Transverse colon (tissue), 4 donors: ENCODE data around the gene ZNRD2. TPM values are rescaled to one million over a fixed set of nuclear protein-coding genes. Genes with fewer than 3 reads are reported as not detected.

Experiments
- DNase-seq: peaks from one replicate; pipeline ENCODE4 v3.0.0-alpha.2; 2019
- H3K27ac ChIP-seq, 4 donors: fragments of 200-600 bp; sonication (generic); 2 replicates each; pipeline ENCODE4 v1.5.1; 2016 to 2018; ENCODE audit warnings: inconsistent platforms in 4 of 4
- H3K27me3 ChIP-seq: fragments of 200-600 bp; sonication (generic); 2 replicates; pipeline ENCODE4 v1.5.1; 2017; ENCODE audit warnings: inconsistent platforms
- H3K36me3 ChIP-seq, 4 donors: fragments of 200-600 bp; sonication (generic); 2 replicates each; pipeline ENCODE4 v1.5.1; 2017 to 2019; ENCODE audit warnings: inconsistent platforms in 4 of 4
- H3K4me1 ChIP-seq, 4 donors: fragments of 200-600 bp; sonication (generic); 2 replicates each; pipeline ENCODE4 v1.5.1; 2017 to 2020; ENCODE audit warnings: inconsistent platforms in 4 of 4
- H3K4me3 ChIP-seq, 4 donors: fragments of 200-600 bp; sonication (generic); 1 replicate in 1 of 4; 2 replicates in 3 of 4; pipeline versions ENCODE4 v1.5.1 to v1.6.1; 2017 to 2019; ENCODE audit warnings: inconsistent platforms in 4 of 4
- H3K9me3 ChIP-seq, 2 donors: fragments of 200-600 bp; sonication (generic); 2 replicates each; pipeline ENCODE4 v1.5.1; 2017 to 2019; ENCODE audit warnings: inconsistent platforms in 2 of 2
- CTCF ChIP-seq, 5 experiments: fragments of 200-600 bp in 3 of 5; fragments of 450-650 bp in 2 of 5; sonication (generic) in 3 of 5; IDR thresholded peaks; 1 replicate in 2 of 5; 2 replicates in 3 of 5; pipeline ENCODE4 v1.5.1; 2016 to 2017; ENCODE audit warnings: antibody characterized with exemption in 5 of 5, inconsistent platforms in 3 of 5, mild to moderate bottlenecking in 2 of 5, moderate library complexity in 1 of 5
- EP300 ChIP-seq: sonication (generic); formaldehyde crosslinking; IDR thresholded peaks from one replicate; pipeline ENCODE4 v1.6.1; 2017; ENCODE audit warnings: antibody characterized with exemption, low read depth
- POLR2A ChIP-seq: fragments of 450-650 bp; IDR thresholded peaks from one replicate; pipeline ENCODE4 v1.6.1; 2016; ENCODE audit warnings: antibody characterized with exemption, mild to moderate bottlenecking, moderate library complexity
- POLR2AphosphoS5 ChIP-seq, 3 donors: sonication (generic); formaldehyde crosslinking; IDR thresholded peaks; one replicate each; pipeline ENCODE4 v1.6.1; 2016; ENCODE audit warnings: antibody characterized with exemption in 3 of 3
- WGBS, 2 donors: methylation state at CpG; one replicate each; pipeline ENCODE4 v1.1.5; 2018; ENCODE audit warnings: low coverage in 1 of 2; 5-methylcytosine and 5-hydroxymethylcytosine counted together
- in situ Hi-C, 4 donors: fragments of 200-750 bp; cut with MboI; loops; one replicate each; pipeline versions ENCODE4 v1.15.0 to v1.15.1; 2017; ENCODE audit warnings: low sequenced_read_pairs in 3 of 4, low pct_ligation_motif_present in 1 of 4, low pct_unique_long_range_greater_than_20kb in 1 of 4
- intact Hi-C: fragments of 100-400 bp; cut with DNase I; formaldehyde crosslinking; loops from one replicate; pipeline ENCODE4 v1.15.1; 2023; ENCODE audit warnings: low total_unique reads
- total RNA-seq, 4 donors: library from RNA; depleted of rRNA; stranded (reverse); fragments of >200 nt; gene quantifications; one replicate each; pipeline ENCODE4 v1.1.0, GENCODE V29; 2016

ZNRD2 gene
- total RNA-seq, 4 donors from 2014 or later, result 6.4 to 38.4 (median 27.9) TPM

GRCh38 chr11:65613091-65613928 is 43.0 kb downstream of the ZNRD2 start:
- TF ChIP-seq POLR2AphosphoS5 (IDR thresholded peaks at IDR 0.05) (no peak), CTCF (IDR thresholded peaks at IDR 0.05) (peak in 1 of 5 experiments; percentile 10)
- WGBS, 2 donors, result 16% methylated on average over 32 of the region's 43 CpGs; no CpG with 5 or more reads in 1 of the 2 donors
- intact Hi-C loops, result no loop called here
- in situ Hi-C loops, result no loop called here
- Histone ChIP-seq H3K9me3 (no peaks in the 10 kb centered on the region), H3K4me1 (peaks cover 27 to 58% (median 48%) of the 10 kb centered on the region in 4 donors), H3K36me3 (peaks cover 0 to 8% (median 4%) of the 10 kb centered on the region in 4 donors), H3K27me3 (no peaks in the 10 kb centered on the region), H3K27ac (peak overlapping the region; percentile 97 to 99 (median 98)), H3K4me3 (peak overlapping the region; percentile 68 to 89 (median 80))
- DNase-seq, result no peak

GRCh38 chr11:65615229-65615949 is 45.1 kb downstream of the ZNRD2 start, which contains the start of gene PCNX3:
Gene PCNX3, plus strand, starts transcription at chr11:65615776. Its CDS starts 536 bp downstream, at chr11:65616312.
- Histone ChIP-seq H3K4me3 (peak within 1 kb of the TSS; percentile 89 to 100 (median 98)), H3K9me3 (no peaks in the 10 kb centered on the region), H3K4me1 (peaks cover 27 to 56% (median 41%) of the 10 kb centered on the region in 4 donors), H3K36me3 (peaks cover 0 to 20% (median 5%) of the 10 kb centered on the region in 4 donors), H3K27me3 (no peaks in the 10 kb centered on the region), H3K27ac (peak within 1 kb of the TSS; percentile 97 to 99 (median 98))
- 1% methylated on average over 43 of the region's 55 CpGs; no CpG with 5 or more reads in 1 of the 2 donors for WGBS, 2 donors
- TF ChIP-seq EP300 (no peak), POLR2A (peak; percentile 68), POLR2AphosphoS5 (IDR thresholded peaks at IDR 0.05) (peak; percentile 70 to 85 (median 71)), CTCF (IDR thresholded peaks at IDR 0.05) (no peak)
- intact Hi-C loops (no loop called here), in situ Hi-C loops (no loop called here)
- peak; percentile 100 for DNase-seq

GRCh38 chr11:65615950-65616574 is 45.8 kb downstream of the ZNRD2 start:
- WGBS, 2 donors, result 0% methylated on average over 24 of the region's 50 CpGs; no CpG with 5 or more reads in 1 of the 2 donors
- Histone ChIP-seq H3K4me1 (peaks cover 21 to 49% (median 36%) of the 10 kb centered on the region in 4 donors), H3K36me3 (peaks cover 0 to 20% (median 5%) of the 10 kb centered on the region in 4 donors), H3K27ac (peak overlapping the region; percentile 97 to 99 (median 98)), H3K27me3 (no peaks in the 10 kb centered on the region), H3K4me3 (peak overlapping the region; percentile 79 to 100 (median 98)), H3K9me3 (no peaks in the 10 kb centered on the region)
- in situ Hi-C loops, result no loop called here
- TF ChIP-seq EP300, result no peak
- TF ChIP-seq POLR2A, result no peak
- TF ChIP-seq CTCF (IDR thresholded peaks at IDR 0.05), result no peak
- no peak for TF ChIP-seq POLR2AphosphoS5 (IDR thresholded peaks at IDR 0.05)
- DNase-seq, result no peak
- intact Hi-C loops, result no loop called here
